Measurements from ENCODE around the gene C12orf57. TPM values are rescaled to one million over a fixed set of nuclear protein-coding genes. Genes with fewer than 3 reads are reported as not detected.

C12orf57 gene
- polyA plus RNA-seq, 2 of the 4 experiments (the other 2 are of a cell fraction) = 261 to 466 TPM

DNA sequence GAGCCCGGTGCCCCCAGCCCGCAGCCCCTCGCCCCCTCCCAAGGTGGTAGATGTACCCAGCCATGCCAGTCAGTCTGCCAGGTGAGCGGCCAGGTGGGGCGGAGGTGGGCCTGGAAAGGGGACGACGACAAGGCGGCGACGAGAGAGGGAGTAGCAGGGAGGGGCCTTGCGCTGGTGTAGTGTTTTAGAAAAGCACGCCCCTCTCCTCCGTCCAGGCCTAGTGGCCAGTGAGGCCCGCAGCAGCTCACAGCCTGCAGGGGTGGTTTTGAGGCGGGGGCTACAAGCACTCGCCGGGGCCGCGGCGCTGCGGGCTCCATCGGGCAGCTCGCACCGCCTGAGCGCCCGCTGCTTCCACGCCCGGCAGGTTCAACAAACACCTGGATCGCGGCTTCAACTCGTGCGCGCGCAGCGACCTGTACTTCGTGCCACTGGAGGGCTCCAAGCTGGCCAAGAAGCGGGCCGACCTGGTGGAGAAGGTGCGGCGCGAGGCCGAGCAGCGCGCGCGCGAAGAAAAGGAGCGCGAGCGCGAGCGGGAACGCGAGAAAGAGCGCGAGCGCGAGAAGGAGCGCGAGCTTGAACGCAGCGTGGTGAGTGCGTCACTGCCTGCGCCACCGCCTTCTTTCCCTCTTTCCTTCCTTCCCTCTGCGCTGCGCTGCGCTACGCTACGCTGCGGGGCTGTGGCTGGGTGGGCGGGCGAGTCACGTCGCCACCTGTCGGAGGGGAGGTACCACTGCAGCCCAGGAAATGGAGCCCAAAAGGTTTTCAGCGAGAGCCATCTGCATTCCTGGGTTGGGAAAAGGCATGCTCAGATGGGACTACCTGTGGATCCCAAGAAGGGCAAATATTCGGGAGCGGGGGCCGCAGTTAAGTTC lies 6.1 kb upstream of the C12orf57 start (continued):
- peak; percentile 76 for TF ChIP-seq FOXS1 (CRISPR knock-in tag; IDR thresholded peaks at IDR 0.05)
- TF ChIP-seq EHMT2 (IDR thresholded peaks at IDR 0.05; ENCODE audit: low read depth) = no peak
- no peak for TF ChIP-seq ELK1 (IDR thresholded peaks at IDR 0.05; ENCODE audit: low read depth, low read length)
- TF ChIP-seq CBX2 (IDR thresholded peaks at IDR 0.05; ENCODE audit: borderline replicate concordance, low read depth) = no peak
- TF ChIP-seq EP300 (IDR thresholded peaks at IDR 0.05) = no peak
- TF ChIP-seq FOSL2 (IDR thresholded peaks at IDR 0.05) = no peak
- TF ChIP-seq FOSL2 (CRISPR knock-in tag; IDR thresholded peaks at IDR 0.05) = no peak; the same call in 1 of the 2 replicates
- peak; percentile 92 for TF ChIP-seq BCL3 (IDR thresholded peaks at IDR 0.05)

GRCh38 chr12:6938353-6939190 lies 5.2 kb upstream of the C12orf57 start:
- Histone ChIP-seq H3K4me1 (peaks cover 46% of the 10 kb centered on the region), H3K4me2 (peak overlapping the region; percentile 71), H3K9me3 (no peaks in the 10 kb centered on the region), H3K27ac (peak overlapping the region; percentile 61 to 92), H3K4me3 (peak overlapping the region; percentile 24; the same call in 2 of the 3 replicates)
- DNase-seq (ENCODE audit: low read depth in 1 of 2, low spot score in 1 of 2) (no peak), FAIRE-seq (no peak), ATAC-seq (no peak; a peak in 1 of 6 replicates)
- 85% methylated on average over 32 of the region's 32 CpGs for WGBS (ENCODE audit: missing lambda C conversion rate)
- ChIA-PET POLR2A (interaction anchor here (0.6 to 3.8 kb wide), 9 partner anchors 8 to 71 kb away, joined by 3 to 44 read pairs (median 4); partner anchors contain the start of genes SPSB2 and TPI1), CTCF (interaction anchor here (0.7 to 22.6 kb wide), 17 partner anchors 11 to 169 kb away, joined by 3 to 370 read pairs (median 5); partner anchors contain the start of genes ATN1, LRRC23, SPSB2 and TPI1)
- TF ChIP-seq KDM5A (IDR thresholded peaks at IDR 0.05) (no peak), POLR2AphosphoS2 (conservative IDR thresholded peaks at IDR 0.05; ENCODE audit: low read length) (0 out of 2 replicates have a peak, but pooled peaks have one; percentile 22), CBX2 (IDR thresholded peaks at IDR 0.05; ENCODE audit: borderline replicate concordance, low read depth) (no peak), GATA3 (IDR thresholded peaks at IDR 0.05; ENCODE audit: borderline replicate concordance) (no peak), TFCP2L1 (CRISPR knock-in tag; IDR thresholded peaks at IDR 0.05) (0 out of 2 replicates have a peak, but pooled peaks have one; percentile 45)

DNA sequence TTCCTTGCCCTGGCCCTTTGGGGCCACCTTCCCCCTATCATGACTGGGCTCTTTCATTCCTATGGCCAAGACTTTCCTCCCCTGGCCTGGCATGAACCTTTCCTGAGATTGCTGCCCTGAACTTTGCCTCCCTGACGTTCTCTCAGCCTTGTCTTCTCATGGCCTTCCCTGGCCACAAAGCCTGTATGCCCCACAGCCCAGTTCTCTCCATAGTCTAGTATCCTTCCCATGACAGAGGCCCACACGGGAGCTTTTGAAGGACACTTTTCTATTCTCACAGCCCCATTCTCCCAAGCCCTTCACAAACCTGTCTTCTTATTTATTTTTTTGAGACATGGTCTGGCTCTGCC lies 4.7 kb upstream of the C12orf57 start:
- WGBS (ENCODE audit: missing lambda C conversion rate) = 82% methylated on average over 2 of the region's 2 CpGs
- CTCF ChIA-PET = interaction anchor here (1.0 to 22.6 kb wide), 11 partner anchors 11 to 78 kb away, joined by 3 to 370 read pairs (median 18); partner anchors contain the start of genes ATN1, SPSB2 and TPI1
- H3K9me3 ChIP-seq = no peaks in the 10 kb centered on the region

More for the DNA sequence above, 4.7 kb upstream of the C12orf57 start:
- peaks cover 40% of the 10 kb centered on the region for H3K4me1 ChIP-seq
- FAIRE-seq = no peak
- no peak overlapping the region for H3K4me2 ChIP-seq
- POLR2A ChIA-PET = interaction anchor here (1.5 kb wide), 1 partner anchor 13 kb away, joined by 4 read pairs; no protein-coding TSS in a partner anchor
- ATAC-seq = no peak
- peak overlapping the region in 1 of 2 experiments; percentile 92; a peak in 2 of 6 replicates for H3K27ac ChIP-seq
- H3K4me3 ChIP-seq = no peak overlapping the region
- DNase-seq (ENCODE audit: low read depth in 1 of 2, low spot score in 1 of 2) = no peak
- no peak for TF ChIP-seq GATA3 (IDR thresholded peaks at IDR 0.05; ENCODE audit: borderline replicate concordance)
- TF ChIP-seq, protein P1, sequence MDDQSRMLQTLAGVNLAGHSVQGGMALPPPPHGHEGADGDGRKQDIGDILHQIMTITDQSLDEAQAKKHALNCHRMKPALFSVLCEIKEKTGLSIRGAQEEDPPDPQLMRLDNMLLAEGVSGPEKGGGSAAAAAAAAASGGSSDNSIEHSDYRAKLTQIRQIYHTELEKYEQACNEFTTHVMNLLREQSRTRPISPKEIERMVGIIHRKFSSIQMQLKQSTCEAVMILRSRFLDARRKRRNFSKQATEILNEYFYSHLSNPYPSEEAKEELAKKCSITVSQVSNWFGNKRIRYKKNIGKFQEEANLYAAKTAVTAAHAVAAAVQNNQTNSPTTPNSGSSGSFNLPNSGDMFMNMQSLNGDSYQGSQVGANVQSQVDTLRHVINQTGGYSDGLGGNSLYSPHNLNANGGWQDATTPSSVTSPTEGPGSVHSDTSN (IDR thresholded peaks at IDR 0.05) = no peak
- TF ChIP-seq SREBF2 (IDR thresholded peaks at IDR 0.05) = no peak
- TF ChIP-seq ZFP36 (IDR thresholded peaks at IDR 0.05; ENCODE audit: borderline replicate concordance, partially characterized antibody) = no peak
- TF ChIP-seq, protein P2, sequence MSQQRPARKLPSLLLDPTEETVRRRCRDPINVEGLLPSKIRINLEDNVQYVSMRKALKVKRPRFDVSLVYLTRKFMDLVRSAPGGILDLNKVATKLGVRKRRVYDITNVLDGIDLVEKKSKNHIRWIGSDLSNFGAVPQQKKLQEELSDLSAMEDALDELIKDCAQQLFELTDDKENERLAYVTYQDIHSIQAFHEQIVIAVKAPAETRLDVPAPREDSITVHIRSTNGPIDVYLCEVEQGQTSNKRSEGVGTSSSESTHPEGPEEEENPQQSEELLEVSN (IDR thresholded peaks at IDR 0.05; ENCODE audit: borderline replicate concordance, low read depth) = no peak
- no peak for TF ChIP-seq TP53 (CRISPR knock-in tag; IDR thresholded peaks at IDR 0.05)
- no peak for TF ChIP-seq EHF (CRISPR knock-in tag; IDR thresholded peaks at IDR 0.05)
- no peak for TF ChIP-seq CHD2 (IDR thresholded peaks at IDR 0.05; ENCODE audit: low read length, partially characterized antibody)
- TF ChIP-seq RCOR1 (IDR thresholded peaks at IDR 0.05; ENCODE audit: low read depth, low read length) = no peak
- no peak for TF ChIP-seq PHF8 (IDR thresholded peaks at IDR 0.05; ENCODE audit: borderline replicate concordance, low read depth)
- TF ChIP-seq HOXB5 (CRISPR knock-in tag; IDR thresholded peaks at IDR 0.05) = no peak
- no peak for TF ChIP-seq KDM5A (IDR thresholded peaks at IDR 0.05)
- TF ChIP-seq TFCP2L1 (CRISPR knock-in tag; IDR thresholded peaks at IDR 0.05) = no peak
- no peak for TF ChIP-seq CEBPB (IDR thresholded peaks at IDR 0.05)

All from A549 (cell line).